Endothelial cell of umbilical vein (primary cell): ENCODE results near the gene PLCH1. TPM values are rescaled to one million over a fixed set of nuclear protein-coding genes. Genes with fewer than 3 reads are reported as not detected.
A peak's percentile ranks its signal among the peaks of the same experiment; 100 is the strongest.

ENCODE experiments used
- Bru-seq: library from RNA; stranded (reverse); fragments of 400-500 nt; gene quantifications from one replicate; lab custom pipeline; 2021; lab: Mats Ljungman, UMichigan
- BruChase-seq, 2 experiments: library from RNA; stranded (reverse); fragments of 400-500 nt; gene quantifications; one replicate each; lab custom pipeline; 2021; lab: Mats Ljungman, UMichigan
- BruUV-seq: library from RNA; stranded (reverse); fragments of 400-500 nt; replicated peaks from 2 replicates; lab custom pipeline; 2021; lab: Mats Ljungman, UMichigan
- CTCF ChIA-PET: fragments of 300-600, 350-600 bp; sonication (Branson Sonifier 250); formaldehyde crosslinking; loops from one replicate; lab custom pipeline; 2021; ENCODE audit warnings: antibody characterized with exemption, inconsistent platforms; lab: Charles Lee
- POLR2A ChIA-PET: fragments of 300-600, 350-600 bp; sonication (Branson Sonifier 250); formaldehyde crosslinking; loops from one replicate; lab custom pipeline; 2021; ENCODE audit warnings: antibody characterized with exemption, inconsistent platforms; lab: Charles Lee
- DNase-seq: peaks from one replicate; pipeline ENCODE4 v3.0.0-alpha.2; 2011; ENCODE audit warnings: low read depth, low spot score
- FAIRE-seq: peaks from 2 replicates; lab custom pipeline; 2011; peaks lifted over from hg19 to GRCh38; lab: Jason Lieb, UNC
- H2AFZ ChIP-seq: 2 replicates; pipeline ENCODE4 v1.6.0; 2012; ENCODE audit warnings: low read depth, low read length, control low read depth, inconsistent platforms
- H3K27ac ChIP-seq: 2 replicates; pipeline ENCODE4 v1.5.1; 2011; ENCODE audit warnings: low read depth, mild to moderate bottlenecking, control low read depth, low read length, moderate library complexity; ENCODE audit not compliant: insufficient read depth
- H3K27me3 ChIP-seq, 2 experiments: 2 replicates each; pipeline versions ENCODE4 v1.6.0 to v1.6.1; 2011; ENCODE audit warnings: low read length in 2 of 2, mixed read lengths in 1 of 2; ENCODE audit not compliant: control insufficient read depth in 2 of 2, insufficient read depth in 2 of 2
- H3K36me3 ChIP-seq, 2 experiments: 2 replicates in 1 of 2; 3 replicates in 1 of 2; pipeline ENCODE4 v1.5.1; 2011; ENCODE audit warnings: low read length in 2 of 2, mild to moderate bottlenecking in 1 of 2, moderate library complexity in 1 of 2; ENCODE audit not compliant: control insufficient read depth in 2 of 2, insufficient read depth in 2 of 2; ENCODE audit errors: extremely low read depth in 1 of 2
- H3K4me1 ChIP-seq: 3 replicates; pipeline ENCODE4 v1.5.1; 2011; ENCODE audit warnings: mild to moderate bottlenecking, low read length; ENCODE audit not compliant: control insufficient read depth, insufficient read depth; ENCODE audit errors: extremely low read depth
- H3K4me2 ChIP-seq: 2 replicates; pipeline ENCODE4 v1.6.1; 2011; ENCODE audit warnings: low read length, control low read depth, mixed read lengths; ENCODE audit not compliant: insufficient read depth
- H3K4me3 ChIP-seq, 3 experiments: fragments of 200-600 bp in 1 of 3; sonication (generic), shearing (Covaris generic) in 1 of 3; replicated peaks in 1 of 3; 2 replicates each; pipeline ENCODE4 v1.5.1; 2011 to 2016; ENCODE audit warnings: control low read depth in 3 of 3, low read length in 3 of 3, mild to moderate bottlenecking in 2 of 3, inconsistent platforms in 1 of 3, low read depth in 1 of 3, moderate library complexity in 1 of 3; ENCODE audit not compliant: insufficient read depth in 1 of 3
- H3K79me2 ChIP-seq: 2 replicates; pipeline ENCODE4 v1.6.0; 2012; ENCODE audit warnings: low read length, inconsistent platforms; ENCODE audit not compliant: control insufficient read depth, insufficient read depth
- H3K9ac ChIP-seq: replicated peaks from 2 replicates; pipeline ENCODE3; 2011; ENCODE audit warnings: low read length, control low read depth; ENCODE audit not compliant: insufficient read depth; ENCODE audit errors: extremely low read depth
- H3K9me1 ChIP-seq: replicated peaks from 3 replicates; pipeline ENCODE4 v1.6.0; 2011; ENCODE audit warnings: mild to moderate bottlenecking, low read length; ENCODE audit not compliant: control insufficient read depth, insufficient read depth; ENCODE audit errors: extremely low read depth
- H3K9me3 ChIP-seq: replicated peaks from 2 replicates; pipeline ENCODE4 v1.5.1; 2012; ENCODE audit warnings: low read length, inconsistent platforms; ENCODE audit not compliant: control insufficient read depth, insufficient read depth
- H4K20me1 ChIP-seq: replicated peaks from 2 replicates; pipeline ENCODE3; 2011; ENCODE audit warnings: mild to moderate bottlenecking, low read length; ENCODE audit not compliant: control insufficient read depth, insufficient read depth; ENCODE audit errors: extremely low read depth
- GATA2 ChIP-seq: IDR thresholded peaks from 2 replicates; pipeline ENCODE4 v1.7.0; 2011; ENCODE audit warnings: low read depth, mild to moderate bottlenecking, moderate library complexity, mixed read lengths, low read length; ENCODE audit not compliant: insufficient read length, insufficient read depth
- MYC ChIP-seq: IDR thresholded peaks from one replicate; pipeline ENCODE4 v1.6.1; 2011; ENCODE audit warnings: mild to moderate bottlenecking, low read depth, low read length
- dilution Hi-C: fragments of 300-500 bp; cut with MboI; formaldehyde crosslinking; loops from one replicate; pipeline ENCODE4 v1.15.0; 2019; ENCODE audit warnings: low sequenced_read_pairs; ENCODE audit not compliant: extremely low pct_ligation_motif_present
- intact Hi-C: fragments of 100-400 bp; cut with micrococcal nuclease; formaldehyde crosslinking; loops from one replicate; pipeline ENCODE4 v1.10.0; 2022
- long read RNA-seq: library from polyadenylated mRNA; stranded (forward); transcript quantifications from one replicate; pipeline ENCODE4 v2.0.0, GENCODE V29; 2021
- polyA minus RNA-seq, 3 experiments: library from RNA; depleted of rRNA, polyadenylated mRNA; stranded (reverse); fragments of >200 nt; gene quantifications; 1 replicate in 1 of 3; 2 replicates in 2 of 3; pipeline ENCODE4 v1.2.3, GENCODE V29; 2011
- polyA plus RNA-seq, 4 experiments: library from polyadenylated mRNA; depleted of rRNA in 3 of 4; stranded (reverse) in 3 of 4; unstranded in 1 of 4; fragments of >200 nt; gene quantifications; 2 replicates each; pipeline versions ENCODE4 v1.2.1 to v1.2.3, GENCODE V29; 2011 to 2012; ENCODE audit warnings: missing spikeins in 1 of 4
- total RNA-seq: library from RNA; stranded (reverse); gene quantifications from 2 replicates; pipeline ENCODE4 v1.2.3, GENCODE V29; 2021
- TF ChIP-seq, protein P1 (sequence below): IDR thresholded peaks from 2 replicates; pipeline ENCODE4 v1.6.1; 2011; ENCODE audit not compliant: insufficient read depth, insufficient read length

The PLCH1 gene, protein sequence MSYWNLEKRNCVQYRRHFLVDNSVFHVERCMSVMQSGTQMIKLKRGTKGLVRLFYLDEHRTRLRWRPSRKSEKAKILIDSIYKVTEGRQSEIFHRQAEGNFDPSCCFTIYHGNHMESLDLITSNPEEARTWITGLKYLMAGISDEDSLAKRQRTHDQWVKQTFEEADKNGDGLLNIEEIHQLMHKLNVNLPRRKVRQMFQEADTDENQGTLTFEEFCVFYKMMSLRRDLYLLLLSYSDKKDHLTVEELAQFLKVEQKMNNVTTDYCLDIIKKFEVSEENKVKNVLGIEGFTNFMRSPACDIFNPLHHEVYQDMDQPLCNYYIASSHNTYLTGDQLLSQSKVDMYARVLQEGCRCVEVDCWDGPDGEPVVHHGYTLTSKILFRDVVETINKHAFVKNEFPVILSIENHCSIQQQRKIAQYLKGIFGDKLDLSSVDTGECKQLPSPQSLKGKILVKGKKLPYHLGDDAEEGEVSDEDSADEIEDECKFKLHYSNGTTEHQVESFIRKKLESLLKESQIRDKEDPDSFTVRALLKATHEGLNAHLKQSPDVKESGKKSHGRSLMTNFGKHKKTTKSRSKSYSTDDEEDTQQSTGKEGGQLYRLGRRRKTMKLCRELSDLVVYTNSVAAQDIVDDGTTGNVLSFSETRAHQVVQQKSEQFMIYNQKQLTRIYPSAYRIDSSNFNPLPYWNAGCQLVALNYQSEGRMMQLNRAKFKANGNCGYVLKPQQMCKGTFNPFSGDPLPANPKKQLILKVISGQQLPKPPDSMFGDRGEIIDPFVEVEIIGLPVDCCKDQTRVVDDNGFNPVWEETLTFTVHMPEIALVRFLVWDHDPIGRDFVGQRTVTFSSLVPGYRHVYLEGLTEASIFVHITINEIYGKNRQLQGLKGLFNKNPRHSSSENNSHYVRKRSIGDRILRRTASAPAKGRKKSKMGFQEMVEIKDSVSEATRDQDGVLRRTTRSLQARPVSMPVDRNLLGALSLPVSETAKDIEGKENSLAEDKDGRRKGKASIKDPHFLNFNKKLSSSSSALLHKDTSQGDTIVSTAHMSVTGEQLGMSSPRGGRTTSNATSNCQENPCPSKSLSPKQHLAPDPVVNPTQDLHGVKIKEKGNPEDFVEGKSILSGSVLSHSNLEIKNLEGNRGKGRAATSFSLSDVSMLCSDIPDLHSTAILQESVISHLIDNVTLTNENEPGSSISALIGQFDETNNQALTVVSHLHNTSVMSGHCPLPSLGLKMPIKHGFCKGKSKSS (N-terminal part only)
- total RNA-seq (not detected in 2 replicates), polyA plus RNA-seq (0.03 TPM in 1 of 2 replicates, not detected in the other), polyA minus RNA-seq (0.04 TPM in 1 of 2 replicates, not detected in the other), Bru-seq, nascent RNA (percentile 9 among the genes with signal in this experiment), BruChase-seq, experiment 1, labeled RNA remaining after a 6-hour chase (percentile 5 among the genes with signal in this experiment), BruChase-seq, experiment 2, labeled RNA remaining after a 2-hour chase (percentile 5 among the genes with signal in this experiment)
- 0.03 TPM in 2 replicates for polyA plus RNA-seq (2011; cell fraction: cytosol; rRNA removed)
- polyA plus RNA-seq (2011; cell fraction: nucleus; rRNA removed), result 0.07 and 0.08 TPM in 2 replicates
- polyA plus RNA-seq (2012), result 0.04 and 0.16 TPM in 2 replicates
- polyA minus RNA-seq (2011; cell fraction: cytosol; rRNA and poly(A)+ RNA removed), result not detected
- polyA minus RNA-seq (2011; cell fraction: nucleus; rRNA and poly(A)+ RNA removed), result 0.43 TPM in 1 of 2 replicates, not detected in the other
- long read RNA-seq, result 0 reads

DNA sequence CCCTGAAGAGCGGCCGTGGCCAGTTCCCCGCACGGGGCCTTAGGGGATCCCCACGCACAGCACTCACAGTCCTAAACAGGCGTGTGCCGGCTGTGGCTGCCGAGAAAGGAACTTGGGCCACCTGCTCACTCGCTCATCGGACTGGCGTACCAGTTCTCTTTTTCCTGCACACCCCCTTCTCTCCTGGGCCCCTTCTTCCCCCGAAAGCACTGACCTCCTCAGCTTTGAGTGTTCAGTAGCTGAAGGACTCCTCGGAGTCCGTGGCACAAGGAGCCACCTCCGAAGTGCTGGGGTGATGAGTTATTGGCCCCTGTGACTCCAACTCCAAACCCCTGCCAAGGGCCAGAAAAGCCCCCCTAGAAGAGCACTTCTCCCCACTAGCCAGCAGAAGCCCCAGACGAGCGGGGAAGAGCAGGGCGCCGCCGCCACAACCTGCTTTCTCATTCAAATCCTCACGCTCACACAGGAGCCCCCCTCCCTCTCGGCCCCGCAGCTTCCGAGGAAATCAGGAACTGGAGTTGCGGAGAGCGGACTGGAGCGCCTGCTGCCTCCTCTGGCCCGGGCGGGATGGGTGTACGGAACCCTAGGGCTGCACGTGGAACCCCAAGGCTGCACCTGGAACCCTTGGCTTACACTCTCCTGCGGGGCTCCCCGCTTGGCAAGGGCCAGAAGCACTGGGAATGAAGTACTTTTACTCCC, at the start of gene PLCH1:
TSS of gene PLCH1 (minus strand) at position 446 of the 699 bp plus-strand sequence. CDS start 40,847 bp downstream, outside the sequence.
- intact Hi-C loops, result loop anchor here (5.0 kb wide), 1 partner anchor 108 kb away; the partner anchor contains the start of gene SLC33A1

More for the DNA sequence above, at the start of gene PLCH1:
- no peak within 1 kb of the TSS for H3K9ac ChIP-seq
- no peaks in the 10 kb centered on the region for H3K9me3 ChIP-seq
- DNase-seq, result peak; percentile 52
- FAIRE-seq, result no peak
- no peaks in the 10 kb centered on the region for H3K36me3 ChIP-seq
- dilution Hi-C loops, result no loop called here
- ChIA-PET POLR2A (no interaction called here), CTCF (interaction anchor here (0.9 to 1.8 kb wide), 2 partner anchors 43 to 61 kb away, joined by 5 to 7 read pairs; partner anchors contain the start of gene C3orf33)
- H3K4me1 ChIP-seq, result peaks cover 7% of the 10 kb centered on the region
- H3K4me3 ChIP-seq, result peak within 1 kb of the TSS; percentile 34 to 64 (median 42)
- H3K9me1 ChIP-seq, result no peaks in the 10 kb centered on the region
- no peak within 1 kb of the TSS for H3K27ac ChIP-seq
- peak within 1 kb of the TSS; percentile 95 for H3K4me2 ChIP-seq
- peaks cover 27 to 45% of the 10 kb centered on the region in 2 experiments for H3K27me3 ChIP-seq
- H4K20me1 ChIP-seq, result no peaks in the 10 kb centered on the region
- BruUV-seq, result no TSS peak
- H2AFZ ChIP-seq, result peak within 1 kb of the TSS; percentile 82
- no peaks in the 10 kb centered on the region for H3K79me2 ChIP-seq
- TF ChIP-seq GATA2 (no peak), MYC (no peak)
- TF ChIP-seq, protein P1, sequence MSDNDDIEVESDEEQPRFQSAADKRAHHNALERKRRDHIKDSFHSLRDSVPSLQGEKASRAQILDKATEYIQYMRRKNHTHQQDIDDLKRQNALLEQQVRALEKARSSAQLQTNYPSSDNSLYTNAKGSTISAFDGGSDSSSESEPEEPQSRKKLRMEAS, result no peak
